Measurements from ENCODE around the gene TIMM22. TPM values are rescaled to one million over a fixed set of nuclear protein-coding genes. Genes with fewer than 3 reads are reported as not detected.
"Not testable (repeated sequence)": the region's sequence is repeated elsewhere in the genome, so short reads cannot be mapped to it uniquely, and the experiment has no call there.

The TIMM22 gene
- total RNA-seq, 1 donor from 2014 or later, result 9.3 TPM

DNA sequence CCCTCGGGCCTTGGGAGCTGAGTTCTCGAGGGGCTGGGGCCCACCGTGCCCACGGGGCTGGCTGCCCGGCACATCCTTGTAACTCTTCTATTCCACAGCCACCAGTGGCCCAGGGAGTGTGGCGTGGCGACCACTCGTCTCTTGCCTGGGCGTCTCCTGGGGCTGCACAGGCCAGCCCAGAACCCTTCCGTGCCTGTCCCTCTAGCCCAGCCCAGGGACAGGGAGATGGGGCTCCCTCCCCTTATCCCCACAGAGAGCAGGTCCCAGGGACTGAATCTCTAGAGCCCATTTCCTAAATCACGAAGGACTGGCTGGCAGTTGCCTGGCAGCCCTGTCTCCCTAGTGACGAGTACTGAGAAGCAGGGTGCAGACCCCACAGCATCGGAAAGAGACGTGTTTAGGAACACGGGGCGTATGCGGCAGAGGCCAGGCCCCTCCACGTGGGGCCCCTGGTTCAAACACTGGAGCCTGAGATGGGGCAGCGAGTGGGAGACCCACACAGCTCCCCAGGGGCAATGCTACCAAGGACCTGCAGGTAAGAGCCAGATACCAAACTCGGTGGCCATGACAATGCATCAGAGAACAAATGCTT lies 51.0 kb downstream of the TIMM22 start:
- no peak for ATAC-seq

DNA sequence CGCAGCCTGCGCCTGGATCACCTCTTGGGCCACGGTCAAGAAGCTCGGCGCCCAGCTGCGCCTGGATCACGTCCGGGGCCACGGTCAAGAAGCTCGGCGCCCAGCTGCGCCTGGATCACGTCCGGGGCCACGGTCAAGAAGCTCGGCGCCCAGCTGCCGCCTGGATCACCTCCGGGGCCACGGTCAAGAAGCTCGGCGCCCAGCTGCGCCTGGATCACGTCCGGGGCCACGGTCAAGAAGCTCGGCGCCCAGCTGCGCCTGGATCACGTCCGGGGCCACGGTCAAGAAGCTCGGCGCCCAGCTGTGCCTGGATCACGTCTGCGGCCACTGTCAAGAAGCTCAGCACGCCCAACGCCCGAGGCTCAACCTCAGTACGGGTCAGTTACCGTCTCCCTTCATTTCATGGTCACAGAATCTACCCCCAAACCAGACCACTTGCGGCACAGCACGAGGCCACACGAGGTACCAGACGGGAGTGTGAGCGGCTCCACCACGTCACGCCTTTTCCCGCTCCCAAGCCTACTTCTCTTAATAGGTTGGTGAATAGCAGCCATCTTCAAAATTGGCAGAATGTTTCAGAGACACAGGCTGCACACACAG lies 51.7 kb downstream of the TIMM22 start:
- DNase-seq (ENCODE audit: low spot score), result not testable (repeated sequence)

More for the DNA sequence above, 51.0 kb downstream of the TIMM22 start:
- DNase-seq (ENCODE audit: low spot score), result no peak
- intact Hi-C loops (cut with DNase I), result no loop called here

DNA sequence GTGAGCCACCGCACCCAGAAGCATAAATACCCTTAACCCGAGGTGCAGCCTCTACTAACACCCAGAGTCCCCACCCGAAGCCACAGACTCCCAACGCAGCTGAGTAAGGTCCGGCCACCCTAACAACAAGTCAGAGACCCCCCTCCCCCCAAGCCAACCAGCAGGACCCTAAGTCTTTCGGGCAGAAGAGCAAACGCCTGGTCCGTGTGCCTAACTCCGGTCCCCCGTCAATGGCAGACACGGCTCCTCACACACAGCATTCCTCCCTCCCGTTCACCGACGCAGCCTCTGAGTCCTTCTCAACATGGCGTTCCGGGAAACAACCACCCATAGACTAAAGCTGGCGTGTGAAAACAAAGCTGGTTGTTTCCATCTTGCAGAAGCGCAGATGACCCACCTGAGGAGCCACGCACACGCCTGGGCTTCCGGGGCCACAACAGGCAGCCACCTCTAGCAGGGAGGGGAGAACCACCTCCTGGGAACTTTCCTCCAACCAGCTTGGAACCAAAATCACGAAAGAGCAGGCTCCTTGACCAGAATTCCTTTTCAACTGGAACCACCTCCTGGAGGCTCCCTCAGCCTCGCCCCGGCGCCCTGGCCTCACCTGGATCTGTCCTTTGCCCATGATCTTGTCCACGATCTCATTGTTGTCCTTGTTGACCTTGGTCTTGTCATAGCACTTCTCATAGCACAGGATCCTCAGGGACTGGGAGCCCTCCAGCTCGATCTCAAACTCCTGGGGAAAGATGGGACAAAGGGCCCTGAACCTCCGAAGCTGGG lies 52.7 kb downstream of the TIMM22 start:
- intact Hi-C loops (cut with DNase I), result loop anchor here (10.0 kb wide), 2 partner anchors 45 to 255 kb away; no protein-coding TSS in a partner anchor
- DNase-seq (ENCODE audit: low spot score), result no peak
- no peak for ATAC-seq

More for the DNA sequence above, 51.7 kb downstream of the TIMM22 start:
- intact Hi-C loops (cut with DNase I); ATAC-seq: not testable (repeated sequence)

DNA sequence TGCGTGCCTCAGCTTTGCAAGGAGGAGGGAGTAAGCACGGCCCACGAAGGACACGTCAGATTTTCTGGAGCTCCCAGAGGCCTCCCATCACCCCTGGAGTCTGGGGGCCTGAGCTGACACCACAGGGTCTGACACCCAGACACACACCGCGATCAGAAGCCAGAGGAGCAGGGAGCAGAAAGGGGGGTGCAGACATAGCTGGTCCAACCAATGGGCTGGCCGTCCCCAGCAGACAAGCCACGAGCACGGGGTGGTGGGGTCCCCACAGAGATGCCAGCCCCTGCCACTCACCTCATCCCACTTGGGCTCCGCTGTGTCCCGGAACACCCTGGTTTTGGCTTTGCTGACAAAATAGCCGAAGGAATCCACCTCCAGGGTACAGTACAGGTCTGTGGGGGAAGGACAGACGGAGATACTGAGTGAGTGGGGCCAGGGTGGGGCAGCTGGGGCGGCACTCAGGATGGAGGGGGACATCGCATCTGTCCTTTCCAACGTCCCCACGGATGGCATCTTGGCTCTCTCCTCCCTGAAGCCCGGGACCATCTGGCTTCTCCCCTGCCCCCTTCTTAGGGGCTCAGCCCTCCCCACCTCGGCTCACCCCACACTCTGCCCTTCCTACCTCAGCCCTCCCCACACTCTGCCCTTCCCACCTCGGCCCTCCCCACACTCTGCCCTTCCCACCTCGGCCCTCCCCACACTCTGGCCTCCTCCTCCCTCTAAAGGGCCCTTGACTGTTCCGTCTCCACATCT lies 53.5 kb downstream of the TIMM22 start:
- DNase-seq (ENCODE audit: low spot score) (no peak), ATAC-seq (no peak)
- intact Hi-C loops (cut with DNase I), result loop anchor here (10.0 kb wide), 2 partner anchors 46 to 256 kb away; no protein-coding TSS in a partner anchor

DNA sequence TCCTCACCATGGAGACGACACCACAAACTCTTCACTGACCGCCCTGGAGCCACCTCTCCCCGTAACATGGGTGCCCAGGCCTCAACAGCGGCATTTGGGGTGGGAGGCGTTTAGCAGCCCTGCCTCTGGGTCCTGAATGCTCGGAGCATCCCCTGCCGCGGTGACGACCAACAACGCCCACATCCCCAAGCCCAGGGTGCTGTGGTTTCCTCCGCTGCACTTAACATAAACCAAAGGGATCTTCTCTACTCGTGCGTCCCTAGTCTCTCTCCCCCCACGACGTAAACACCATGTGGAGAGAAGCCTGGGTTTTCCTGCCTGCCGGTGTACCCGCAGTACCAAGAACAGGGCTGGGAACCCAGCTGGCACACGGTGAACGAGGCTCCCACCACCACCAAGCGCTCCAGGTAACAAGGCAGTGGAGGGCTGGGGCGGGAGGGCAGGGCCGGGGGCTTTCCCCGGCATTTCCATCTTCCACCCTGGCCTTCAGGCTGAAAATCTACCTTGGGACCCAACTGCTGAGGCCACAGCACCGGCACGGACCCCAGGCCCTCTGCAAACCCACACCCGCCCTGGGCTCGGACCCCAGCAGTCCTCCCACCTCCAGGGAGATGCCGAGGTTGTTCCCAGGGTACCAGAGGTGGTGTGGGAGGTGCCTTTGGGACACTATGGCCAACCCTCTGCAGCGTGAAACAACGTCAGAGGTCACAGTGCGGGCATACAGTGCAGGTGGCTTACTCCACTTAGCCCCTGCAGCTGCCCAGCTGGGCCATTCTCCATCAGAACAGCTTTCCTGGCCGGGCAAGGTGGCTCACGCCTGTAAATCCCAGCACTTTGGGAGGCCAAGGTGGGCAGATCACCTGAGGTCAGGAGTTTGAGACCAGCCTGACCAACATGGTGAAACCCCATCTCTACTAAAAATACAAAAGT lies 54.3 kb downstream of the TIMM22 start:
- ATAC-seq, result no peak
- DNase-seq (ENCODE audit: low spot score), result no peak
- intact Hi-C loops (cut with DNase I), result loop anchor here (10.0 kb wide), 2 partner anchors 46 to 256 kb away; no protein-coding TSS in a partner anchor

Small RNAs within 50 kb of the gene (microRNA-seq; reads per million reads assigned to microRNA genes)
- not detected for gene MIR3183

Other genes with a start within 250 kb of the TIMM22 start
- gene GEMIN4, start 244.9 kb upstream of the TIMM22 start, total RNA-seq, result 18.1 TPM
- gene GLOD4, start 214.8 kb upstream of the TIMM22 start, total RNA-seq, result 55.7 TPM
- 12.1 TPM for gene MRM3, start 214.8 kb upstream of the TIMM22 start, total RNA-seq
- gene NXN, start 17.4 kb upstream of the TIMM22 start, total RNA-seq, result 44.3 TPM
- gene ABR, start 182.9 kb downstream of the TIMM22 start, total RNA-seq, result 110 TPM

Data from sciatic nerve (tissue), 2 donors.